ENCODE results near the gene NCKAP5.

NCKAP5 gene

GRCh38 chr2:132863961-132864360 lies 704.3 kb downstream of the NCKAP5 start:
- H3K9ac ChIP-seq (ENCODE audit: low read length), result no peak overlapping the region
- no peak overlapping the region for H3K4me3 ChIP-seq (ENCODE audit: low read length)
- no peak overlapping the region for H3K56ac ChIP-seq (ENCODE audit: low read length)
- no peak for DNase-seq
- H3K4ac ChIP-seq (ENCODE audit: low read depth, low read length), result no peak overlapping the region
- no peak overlapping the region for H4K8ac ChIP-seq (ENCODE audit: low read depth, low read length)
- H3K27me3 ChIP-seq (ENCODE audit: insufficient read depth, low read length, poor library complexity), result no peaks in the 10 kb centered on the region
- H3K18ac ChIP-seq (ENCODE audit: low read length), result no peak overlapping the region
- no peaks in the 10 kb centered on the region for H3K79me2 ChIP-seq (ENCODE audit: control insufficient read depth, insufficient read depth, low read length)
- no peak overlapping the region for H3K27ac ChIP-seq (ENCODE audit: low read depth, low read length)
- H3K79me1 ChIP-seq (ENCODE audit: low read length), result no peaks in the 10 kb centered on the region
- H2BK5ac ChIP-seq (ENCODE audit: low read length), result no peak overlapping the region
- no peaks in the 10 kb centered on the region for H3K4me1 ChIP-seq (ENCODE audit: control insufficient read depth, low read depth, low read length)
- H3K36me3 ChIP-seq (ENCODE audit: control insufficient read depth, insufficient read depth, low read length), result no peaks in the 10 kb centered on the region
- H3K4me2 ChIP-seq (ENCODE audit: low read length), result no peak overlapping the region
- no peak overlapping the region for H2BK120ac ChIP-seq (ENCODE audit: low read depth, low read length)
- no peak overlapping the region for H2BK15ac ChIP-seq (replicated peaks; ENCODE audit: low read depth)
- H4K5ac ChIP-seq (ENCODE audit: low read length), result no peak overlapping the region
- no peak overlapping the region for H3K23ac ChIP-seq (ENCODE audit: low read length)
- no peak overlapping the region for H2AK5ac ChIP-seq (ENCODE audit: low read length)

- no CpG with 5 or more reads among the region's 2 CpGs for WGBS (ENCODE audit: extremely low coverage, insufficient coverage, low lambda C conversion rate)
Measured at GRCh38 chr2:132860220-132860619, 708.0 kb downstream of the NCKAP5 start.

GRCh38 chr2:132859590-132859989 lies 708.7 kb downstream of the NCKAP5 start:
- no peaks in the 10 kb centered on the region for H3K4me1 ChIP-seq (ENCODE audit: control insufficient read depth, low read depth, low read length)
- H4K5ac ChIP-seq (ENCODE audit: low read length), result no peak overlapping the region
- no peak overlapping the region for H2AK5ac ChIP-seq (ENCODE audit: low read length)
- no peak overlapping the region for H3K4ac ChIP-seq (ENCODE audit: low read depth, low read length)
- H2BK15ac ChIP-seq (replicated peaks; ENCODE audit: low read depth), result no peak overlapping the region
- no peak overlapping the region for H3K9ac ChIP-seq (ENCODE audit: low read length)
- no peak overlapping the region for H3K4me3 ChIP-seq (ENCODE audit: low read length)
- no peak overlapping the region for H2BK5ac ChIP-seq (ENCODE audit: low read length)
- H3K27me3 ChIP-seq (ENCODE audit: insufficient read depth, low read length, poor library complexity), result no peaks in the 10 kb centered on the region
- no peaks in the 10 kb centered on the region for H3K79me1 ChIP-seq (ENCODE audit: low read length)
- no peaks in the 10 kb centered on the region for H3K79me2 ChIP-seq (ENCODE audit: control insufficient read depth, insufficient read depth, low read length)
- no peak overlapping the region for H3K56ac ChIP-seq (ENCODE audit: low read length)
- no peak overlapping the region for H3K4me2 ChIP-seq (ENCODE audit: low read length)
- no peaks in the 10 kb centered on the region for H3K36me3 ChIP-seq (ENCODE audit: control insufficient read depth, insufficient read depth, low read length)
- H4K8ac ChIP-seq (ENCODE audit: low read depth, low read length), result no peak overlapping the region
- H2BK120ac ChIP-seq (ENCODE audit: low read depth, low read length), result no peak overlapping the region
- H3K27ac ChIP-seq (ENCODE audit: low read depth, low read length), result no peak overlapping the region
- H3K23ac ChIP-seq (ENCODE audit: low read length), result no peak overlapping the region
- no peak for DNase-seq
- H3K18ac ChIP-seq (ENCODE audit: low read length), result peak overlapping the region; percentile 3
- no CpG with 5 or more reads among the region's 5 CpGs for WGBS (ENCODE audit: extremely low coverage, insufficient coverage, low lambda C conversion rate)

More at GRCh38 chr2:132860220-132860619, 708.0 kb downstream of the NCKAP5 start:
- H2BK120ac ChIP-seq (ENCODE audit: low read depth, low read length), result no peak overlapping the region
- H3K79me2 ChIP-seq (ENCODE audit: control insufficient read depth, insufficient read depth, low read length), result no peaks in the 10 kb centered on the region
- no peak overlapping the region for H3K27ac ChIP-seq (ENCODE audit: low read depth, low read length)
- H4K8ac ChIP-seq (ENCODE audit: low read depth, low read length), result no peak overlapping the region
- no peak overlapping the region for H2BK5ac ChIP-seq (ENCODE audit: low read length)
- H2AK5ac ChIP-seq (ENCODE audit: low read length), result no peak overlapping the region
- H2BK15ac ChIP-seq (replicated peaks; ENCODE audit: low read depth), result no peak overlapping the region
- peak; percentile 55 for DNase-seq
- no peak overlapping the region for H3K18ac ChIP-seq (ENCODE audit: low read length)
- H3K9ac ChIP-seq (ENCODE audit: low read length), result no peak overlapping the region
- no peaks in the 10 kb centered on the region for H3K27me3 ChIP-seq (ENCODE audit: insufficient read depth, low read length, poor library complexity)
- H3K56ac ChIP-seq (ENCODE audit: low read length), result no peak overlapping the region
- no peak overlapping the region for H3K4me3 ChIP-seq (ENCODE audit: low read length)
- no peak overlapping the region for H3K4ac ChIP-seq (ENCODE audit: low read depth, low read length)
- no peak overlapping the region for H3K4me2 ChIP-seq (ENCODE audit: low read length)
- H4K5ac ChIP-seq (ENCODE audit: low read length), result no peak overlapping the region
- no peak overlapping the region for H3K23ac ChIP-seq (ENCODE audit: low read length)
- H3K36me3 ChIP-seq (ENCODE audit: control insufficient read depth, insufficient read depth, low read length), result no peaks in the 10 kb centered on the region
- no peaks in the 10 kb centered on the region for H3K79me1 ChIP-seq (ENCODE audit: low read length)
- H3K4me1 ChIP-seq (ENCODE audit: control insufficient read depth, low read depth, low read length), result no peaks in the 10 kb centered on the region

- WGBS (ENCODE audit: extremely low coverage, insufficient coverage, low lambda C conversion rate), result no CpG with 5 or more reads among the region's 1 CpG
- no peak for DNase-seq
- no peaks in the 10 kb centered on the region for H3K36me3 ChIP-seq (ENCODE audit: control insufficient read depth, insufficient read depth, low read length)
- H3K4me1 ChIP-seq (ENCODE audit: control insufficient read depth, low read depth, low read length), result no peaks in the 10 kb centered on the region
- no peak overlapping the region for H3K23ac ChIP-seq (ENCODE audit: low read length)
- no peak overlapping the region for H3K4ac ChIP-seq (ENCODE audit: low read depth, low read length)
- H2BK5ac ChIP-seq (ENCODE audit: low read length), result no peak overlapping the region
- no peak overlapping the region for H3K18ac ChIP-seq (ENCODE audit: low read length)
- no peak overlapping the region for H3K9ac ChIP-seq (ENCODE audit: low read length)
- no peak overlapping the region for H3K4me3 ChIP-seq (ENCODE audit: low read length)
- no peaks in the 10 kb centered on the region for H3K27me3 ChIP-seq (ENCODE audit: insufficient read depth, low read length, poor library complexity)
- H3K79me2 ChIP-seq (ENCODE audit: control insufficient read depth, insufficient read depth, low read length), result no peaks in the 10 kb centered on the region
- no peak overlapping the region for H4K8ac ChIP-seq (ENCODE audit: low read depth, low read length)
- no peak overlapping the region for H4K5ac ChIP-seq (ENCODE audit: low read length)
- H3K56ac ChIP-seq (ENCODE audit: low read length), result no peak overlapping the region
- no peak overlapping the region for H2BK120ac ChIP-seq (ENCODE audit: low read depth, low read length)
- H3K4me2 ChIP-seq (ENCODE audit: low read length), result no peak overlapping the region
- H3K79me1 ChIP-seq (ENCODE audit: low read length), result no peaks in the 10 kb centered on the region
- H3K27ac ChIP-seq (ENCODE audit: low read depth, low read length), result no peak overlapping the region
- no peak overlapping the region for H2AK5ac ChIP-seq (ENCODE audit: low read length)
- no peak overlapping the region for H2BK15ac ChIP-seq (replicated peaks; ENCODE audit: low read depth)
Measured at GRCh38 chr2:132857319-132857718, 710.9 kb downstream of the NCKAP5 start.

GRCh38 chr2:132850688-132851087 lies 717.6 kb downstream of the NCKAP5 start:
- WGBS (ENCODE audit: extremely low coverage, insufficient coverage, low lambda C conversion rate), result no CpG with 5 or more reads among the region's 4 CpGs
- Histone ChIP-seq H2BK120ac (ENCODE audit: low read depth, low read length) (no peak overlapping the region), H3K4ac (ENCODE audit: low read depth, low read length) (no peak overlapping the region), H3K27me3 (ENCODE audit: insufficient read depth, low read length, poor library complexity) (no peaks in the 10 kb centered on the region), H3K18ac (ENCODE audit: low read length) (no peak overlapping the region), H3K27ac (ENCODE audit: low read depth, low read length) (no peak overlapping the region), H4K8ac (ENCODE audit: low read depth, low read length) (no peak overlapping the region), H3K4me2 (ENCODE audit: low read length) (no peak overlapping the region), H3K79me1 (ENCODE audit: low read length) (no peaks in the 10 kb centered on the region), H3K4me3 (ENCODE audit: low read length) (no peak overlapping the region), H2BK5ac (ENCODE audit: low read length) (no peak overlapping the region), H2BK15ac (replicated peaks; ENCODE audit: low read depth) (no peak overlapping the region), H3K9ac (ENCODE audit: low read length) (no peak overlapping the region), H3K23ac (ENCODE audit: low read length) (no peak overlapping the region), H4K5ac (ENCODE audit: low read length) (no peak overlapping the region), H3K4me1 (ENCODE audit: control insufficient read depth, low read depth, low read length) (no peaks in the 10 kb centered on the region), H2AK5ac (ENCODE audit: low read length) (no peak overlapping the region), H3K36me3 (ENCODE audit: control insufficient read depth, insufficient read depth, low read length) (no peaks in the 10 kb centered on the region), H3K79me2 (ENCODE audit: control insufficient read depth, insufficient read depth, low read length) (no peaks in the 10 kb centered on the region), H3K56ac (ENCODE audit: low read length) (no peak overlapping the region)
- DNase-seq, result no peak

GRCh38 chr2:132849118-132849517 lies 719.1 kb downstream of the NCKAP5 start:
- no peak overlapping the region for H3K23ac ChIP-seq (ENCODE audit: low read length)
- no peak overlapping the region for H3K18ac ChIP-seq (ENCODE audit: low read length)
- H3K56ac ChIP-seq (ENCODE audit: low read length), result no peak overlapping the region
- no peak overlapping the region for H3K9ac ChIP-seq (ENCODE audit: low read length)
- no peak overlapping the region for H3K4ac ChIP-seq (ENCODE audit: low read depth, low read length)
- H3K27me3 ChIP-seq (ENCODE audit: insufficient read depth, low read length, poor library complexity), result no peaks in the 10 kb centered on the region
- no peak for DNase-seq
- H2AK5ac ChIP-seq (ENCODE audit: low read length), result no peak overlapping the region
- no peaks in the 10 kb centered on the region for H3K79me2 ChIP-seq (ENCODE audit: control insufficient read depth, insufficient read depth, low read length)
- no peaks in the 10 kb centered on the region for H3K4me1 ChIP-seq (ENCODE audit: control insufficient read depth, low read depth, low read length)
- no peaks in the 10 kb centered on the region for H3K79me1 ChIP-seq (ENCODE audit: low read length)
- no peak overlapping the region for H3K27ac ChIP-seq (ENCODE audit: low read depth, low read length)
- no peak overlapping the region for H2BK15ac ChIP-seq (replicated peaks; ENCODE audit: low read depth)
- no peak overlapping the region for H4K8ac ChIP-seq (ENCODE audit: low read depth, low read length)
- no CpG with 5 or more reads among the region's 1 CpG for WGBS (ENCODE audit: extremely low coverage, insufficient coverage, low lambda C conversion rate)
- H4K5ac ChIP-seq (ENCODE audit: low read length), result no peak overlapping the region
- no peak overlapping the region for H2BK120ac ChIP-seq (ENCODE audit: low read depth, low read length)
- H3K4me3 ChIP-seq (ENCODE audit: low read length), result no peak overlapping the region
- H3K36me3 ChIP-seq (ENCODE audit: control insufficient read depth, insufficient read depth, low read length), result no peaks in the 10 kb centered on the region
- no peak overlapping the region for H2BK5ac ChIP-seq (ENCODE audit: low read length)
- H3K4me2 ChIP-seq (ENCODE audit: low read length), result no peak overlapping the region
